Endothelial cell of umbilical vein (primary cell): ENCODE measurements around the gene CCNK. TPM values are rescaled to one million over a fixed set of nuclear protein-coding genes. Genes with fewer than 3 reads are reported as not detected.

Source experiments
- BruUV-seq: library from RNA; stranded (reverse); fragments of 400-500 nt; replicated peaks from 2 replicates; lab custom pipeline; 2021; lab: Mats Ljungman, UMichigan
- CTCF ChIA-PET: fragments of 300-600, 350-600 bp; sonication (Branson Sonifier 250); formaldehyde crosslinking; loops from one replicate; lab custom pipeline; 2021; ENCODE audit warnings: antibody characterized with exemption, inconsistent platforms; lab: Charles Lee
- POLR2A ChIA-PET: fragments of 300-600, 350-600 bp; sonication (Branson Sonifier 250); formaldehyde crosslinking; loops from one replicate; lab custom pipeline; 2021; ENCODE audit warnings: antibody characterized with exemption, inconsistent platforms; lab: Charles Lee
- DNase-seq: peaks from one replicate; pipeline ENCODE4 v3.0.0-alpha.2; 2011; ENCODE audit warnings: low read depth, low spot score
- FAIRE-seq: peaks from 2 replicates; lab custom pipeline; 2011; peaks lifted over from hg19 to GRCh38; lab: Jason Lieb, UNC
- H2AFZ ChIP-seq: 2 replicates; pipeline ENCODE4 v1.6.0; 2012; ENCODE audit warnings: low read depth, low read length, control low read depth, inconsistent platforms
- H3K27ac ChIP-seq: 2 replicates; pipeline ENCODE4 v1.5.1; 2011; ENCODE audit warnings: low read depth, mild to moderate bottlenecking, control low read depth, low read length, moderate library complexity; ENCODE audit not compliant: insufficient read depth
- H3K27me3 ChIP-seq, 2 experiments: 2 replicates each; pipeline versions ENCODE4 v1.6.0 to v1.6.1; 2011; ENCODE audit warnings: low read length in 2 of 2, mixed read lengths in 1 of 2; ENCODE audit not compliant: control insufficient read depth in 2 of 2, insufficient read depth in 2 of 2
- H3K36me3 ChIP-seq, 2 experiments: 2 replicates in 1 of 2; 3 replicates in 1 of 2; pipeline ENCODE4 v1.5.1; 2011; ENCODE audit warnings: low read length in 2 of 2, mild to moderate bottlenecking in 1 of 2, moderate library complexity in 1 of 2; ENCODE audit not compliant: control insufficient read depth in 2 of 2, insufficient read depth in 2 of 2; ENCODE audit errors: extremely low read depth in 1 of 2
- H3K4me1 ChIP-seq: 3 replicates; pipeline ENCODE4 v1.5.1; 2011; ENCODE audit warnings: mild to moderate bottlenecking, low read length; ENCODE audit not compliant: control insufficient read depth, insufficient read depth; ENCODE audit errors: extremely low read depth
- H3K4me2 ChIP-seq: 2 replicates; pipeline ENCODE4 v1.6.1; 2011; ENCODE audit warnings: low read length, control low read depth, mixed read lengths; ENCODE audit not compliant: insufficient read depth
- H3K4me3 ChIP-seq, 3 experiments: fragments of 200-600 bp in 1 of 3; sonication (generic), shearing (Covaris generic) in 1 of 3; replicated peaks in 1 of 3; 2 replicates each; pipeline ENCODE4 v1.5.1; 2011 to 2016; ENCODE audit warnings: control low read depth in 3 of 3, low read length in 3 of 3, mild to moderate bottlenecking in 2 of 3, inconsistent platforms in 1 of 3, low read depth in 1 of 3, moderate library complexity in 1 of 3; ENCODE audit not compliant: insufficient read depth in 1 of 3
- H3K79me2 ChIP-seq: 2 replicates; pipeline ENCODE4 v1.6.0; 2012; ENCODE audit warnings: low read length, inconsistent platforms; ENCODE audit not compliant: control insufficient read depth, insufficient read depth
- H3K9ac ChIP-seq: replicated peaks from 2 replicates; pipeline ENCODE3; 2011; ENCODE audit warnings: low read length, control low read depth; ENCODE audit not compliant: insufficient read depth; ENCODE audit errors: extremely low read depth
- H3K9me1 ChIP-seq: replicated peaks from 3 replicates; pipeline ENCODE4 v1.6.0; 2011; ENCODE audit warnings: mild to moderate bottlenecking, low read length; ENCODE audit not compliant: control insufficient read depth, insufficient read depth; ENCODE audit errors: extremely low read depth
- H3K9me3 ChIP-seq: replicated peaks from 2 replicates; pipeline ENCODE4 v1.5.1; 2012; ENCODE audit warnings: low read length, inconsistent platforms; ENCODE audit not compliant: control insufficient read depth, insufficient read depth
- H4K20me1 ChIP-seq: replicated peaks from 2 replicates; pipeline ENCODE3; 2011; ENCODE audit warnings: mild to moderate bottlenecking, low read length; ENCODE audit not compliant: control insufficient read depth, insufficient read depth; ENCODE audit errors: extremely low read depth
- EZH2 ChIP-seq: IDR thresholded peaks from 2 replicates; pipeline ENCODE4 v1.6.1; 2012; ENCODE audit warnings: borderline replicate concordance, low read depth, mild to moderate bottlenecking, moderate library complexity, low read length, inconsistent platforms; ENCODE audit not compliant: severe bottlenecking
- FOS ChIP-seq: IDR thresholded peaks from 2 replicates; pipeline ENCODE4 v1.6.1; 2011; ENCODE audit warnings: mild to moderate bottlenecking, low read length, moderate library complexity, borderline replicate concordance; ENCODE audit not compliant: insufficient read depth
- GATA2 ChIP-seq: IDR thresholded peaks from 2 replicates; pipeline ENCODE4 v1.7.0; 2011; ENCODE audit warnings: low read depth, mild to moderate bottlenecking, moderate library complexity, mixed read lengths, low read length; ENCODE audit not compliant: insufficient read length, insufficient read depth
- JUN ChIP-seq: IDR thresholded peaks from 2 replicates; pipeline ENCODE4 v1.6.1; 2011; ENCODE audit warnings: borderline replicate concordance, low read depth; ENCODE audit not compliant: insufficient read length, insufficient read depth
- MAX ChIP-seq: IDR thresholded peaks from 2 replicates; pipeline ENCODE4 v1.6.1; 2011; ENCODE audit not compliant: insufficient read depth, insufficient read length
- MYC ChIP-seq: IDR thresholded peaks from one replicate; pipeline ENCODE4 v1.6.1; 2011; ENCODE audit warnings: mild to moderate bottlenecking, low read depth, low read length
- POLR2A ChIP-seq: IDR thresholded peaks from 2 replicates; pipeline ENCODE4 v1.6.1; 2012; ENCODE audit warnings: low read depth, mild to moderate bottlenecking, control low read depth, low read length
- POLR2AphosphoS5 ChIP-seq: IDR thresholded peaks from 2 replicates; pipeline ENCODE4 v1.6.1; 2012; ENCODE audit warnings: low read depth, mild to moderate bottlenecking, control low read depth, low read length, moderate library complexity; ENCODE audit not compliant: insufficient read depth
- dilution Hi-C: fragments of 300-500 bp; cut with MboI; formaldehyde crosslinking; loops from one replicate; pipeline ENCODE4 v1.15.0; 2019; ENCODE audit warnings: low sequenced_read_pairs; ENCODE audit not compliant: extremely low pct_ligation_motif_present
- intact Hi-C: fragments of 100-400 bp; cut with micrococcal nuclease; formaldehyde crosslinking; loops from one replicate; pipeline ENCODE4 v1.10.0; 2022
- polyA plus RNA-seq, 4 experiments: library from polyadenylated mRNA; depleted of rRNA in 3 of 4; stranded (reverse) in 3 of 4; unstranded in 1 of 4; fragments of >200 nt; gene quantifications; 2 replicates each; pipeline versions ENCODE4 v1.2.1 to v1.2.3, GENCODE V29; 2011 to 2012; ENCODE audit warnings: missing spikeins in 1 of 4
- total RNA-seq: library from RNA; stranded (reverse); gene quantifications from 2 replicates; pipeline ENCODE4 v1.2.3, GENCODE V29; 2021
- TF ChIP-seq, protein P1 (sequence below), 2 donors: IDR thresholded peaks; 1 replicate in 1 of 2; 2 replicates in 1 of 2; pipeline ENCODE4 v1.5.1; 2011; ENCODE audit warnings: low read length in 2 of 2, mild to moderate bottlenecking in 2 of 2, moderate library complexity in 2 of 2, control low read depth in 1 of 2, inconsistent platforms in 1 of 2, low read depth in 1 of 2; ENCODE audit not compliant: insufficient read depth in 1 of 2; ENCODE audit errors: extremely low read depth in 1 of 2

CCNK gene
- total and polyA plus RNA-seq, 2 donors (not counting 3 experiments of a cell fraction or from before 2014, with no cell fraction given), result 11.9 to 59.3 TPM

DNA sequence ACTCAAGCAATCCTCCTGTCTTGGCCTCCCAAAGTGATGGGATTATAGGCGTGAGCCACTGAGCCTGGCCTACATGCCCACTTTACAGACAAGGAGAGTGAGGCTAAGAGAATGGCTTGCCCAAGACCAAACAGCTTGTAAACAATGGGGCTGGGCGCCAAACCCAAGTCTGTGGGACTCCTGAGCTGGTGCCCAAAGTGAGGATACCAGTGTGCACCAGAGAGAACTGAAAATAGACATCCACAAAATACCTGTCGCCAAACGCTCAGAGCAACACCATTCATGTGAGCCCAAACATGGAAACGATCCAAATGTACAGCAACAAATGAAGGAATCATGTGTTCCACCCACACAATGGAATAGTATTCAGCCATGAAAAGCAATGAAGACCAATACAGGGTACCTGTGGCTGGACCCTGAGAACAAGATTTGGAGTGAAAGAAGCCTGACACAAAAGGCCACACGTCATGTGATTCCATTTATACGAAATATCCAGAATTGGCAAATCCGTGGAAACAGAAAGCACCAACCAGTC lies 38.2 kb downstream of the CCNK start:
- dilution Hi-C loops, result no loop called here
- H3K4me1 ChIP-seq, result peaks cover 9% of the 10 kb centered on the region
- no peaks in the 10 kb centered on the region for H3K79me2 ChIP-seq
- intact Hi-C loops, result no loop called here
- H3K27me3 ChIP-seq, result no peaks in the 10 kb centered on the region
- H2AFZ ChIP-seq, result no peak overlapping the region
- ChIA-PET CTCF (interaction anchor here (0.6 to 1.6 kb wide), 7 partner anchors 19 to 471 kb away, joined by 3 to 7 read pairs (median 3); no protein-coding TSS in a partner anchor), POLR2A (no interaction called here)
- no peak overlapping the region for H3K4me2 ChIP-seq
- no peaks in the 10 kb centered on the region for H3K9me1 ChIP-seq
- H3K36me3 ChIP-seq, result no peaks in the 10 kb centered on the region
- H3K9me3 ChIP-seq, result no peaks in the 10 kb centered on the region
- H3K4me3 ChIP-seq, result no peak overlapping the region
- TF ChIP-seq, protein P1, sequence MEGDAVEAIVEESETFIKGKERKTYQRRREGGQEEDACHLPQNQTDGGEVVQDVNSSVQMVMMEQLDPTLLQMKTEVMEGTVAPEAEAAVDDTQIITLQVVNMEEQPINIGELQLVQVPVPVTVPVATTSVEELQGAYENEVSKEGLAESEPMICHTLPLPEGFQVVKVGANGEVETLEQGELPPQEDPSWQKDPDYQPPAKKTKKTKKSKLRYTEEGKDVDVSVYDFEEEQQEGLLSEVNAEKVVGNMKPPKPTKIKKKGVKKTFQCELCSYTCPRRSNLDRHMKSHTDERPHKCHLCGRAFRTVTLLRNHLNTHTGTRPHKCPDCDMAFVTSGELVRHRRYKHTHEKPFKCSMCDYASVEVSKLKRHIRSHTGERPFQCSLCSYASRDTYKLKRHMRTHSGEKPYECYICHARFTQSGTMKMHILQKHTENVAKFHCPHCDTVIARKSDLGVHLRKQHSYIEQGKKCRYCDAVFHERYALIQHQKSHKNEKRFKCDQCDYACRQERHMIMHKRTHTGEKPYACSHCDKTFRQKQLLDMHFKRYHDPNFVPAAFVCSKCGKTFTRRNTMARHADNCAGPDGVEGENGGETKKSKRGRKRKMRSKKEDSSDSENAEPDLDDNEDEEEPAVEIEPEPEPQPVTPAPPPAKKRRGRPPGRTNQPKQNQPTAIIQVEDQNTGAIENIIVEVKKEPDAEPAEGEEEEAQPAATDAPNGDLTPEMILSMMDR (IDR thresholded peaks at IDR 0.05; ENCODE audit: extremely low read depth in 1 of 2, insufficient read depth in 1 of 2, low read depth in 1 of 2, low read length in 2 of 2), result no peak
- TF ChIP-seq JUN (no peak), POLR2A (no peak), EZH2 (no peak), MYC (no peak), FOS (no peak), POLR2AphosphoS5 (no peak), MAX (no peak), GATA2 (no peak)
- FAIRE-seq (no peak), DNase-seq (no peak)
- H3K27ac ChIP-seq, result no peak overlapping the region
- BruUV-seq, result no TSS peak
- H3K9ac ChIP-seq, result no peak overlapping the region
- H4K20me1 ChIP-seq, result no peaks in the 10 kb centered on the region
